ENCODE results near the gene RAMP3.
"Not testable (repeated sequence)": the region's sequence is repeated elsewhere in the genome, so short reads cannot be mapped to it uniquely, and the experiment has no call there.

Gene RAMP3

DNA sequence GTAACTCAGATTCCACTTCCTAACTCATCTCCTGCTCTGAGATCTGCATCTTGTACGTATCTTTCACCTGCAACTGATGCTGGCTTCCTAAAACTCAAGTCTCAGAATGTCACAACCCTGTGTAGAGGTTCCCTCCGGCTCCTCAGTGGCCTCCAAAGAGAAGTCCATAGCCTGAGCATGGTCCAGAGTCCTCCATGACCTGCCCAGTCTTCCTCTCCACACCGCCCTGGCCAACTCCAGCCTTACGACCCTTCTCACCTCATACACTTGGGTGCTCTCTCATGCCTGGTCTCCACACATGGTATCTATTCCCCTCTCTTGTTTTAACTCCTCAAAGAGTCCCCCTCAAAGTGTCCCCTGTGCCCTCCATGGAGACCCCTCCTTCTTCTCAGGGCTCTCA lies 41.9 kb downstream of the RAMP3 start:
- no peak for DNase-seq

GRCh38 chr7:45202625-45203024 lies 45.0 kb downstream of the RAMP3 start:
- DNase-seq = no peak

- no peak for DNase-seq
Measured at GRCh38 chr7:45203036-45203435, 45.4 kb downstream of the RAMP3 start.

- DNase-seq = no peak
Measured at GRCh38 chr7:45203459-45203858, 45.9 kb downstream of the RAMP3 start.

GRCh38 chr7:45203936-45204445 lies 46.4 kb downstream of the RAMP3 start:
- DNase-seq = no peak

- not testable (repeated sequence) for DNase-seq
Measured at GRCh38 chr7:45206266-45206665, 48.7 kb downstream of the RAMP3 start.

DNA sequence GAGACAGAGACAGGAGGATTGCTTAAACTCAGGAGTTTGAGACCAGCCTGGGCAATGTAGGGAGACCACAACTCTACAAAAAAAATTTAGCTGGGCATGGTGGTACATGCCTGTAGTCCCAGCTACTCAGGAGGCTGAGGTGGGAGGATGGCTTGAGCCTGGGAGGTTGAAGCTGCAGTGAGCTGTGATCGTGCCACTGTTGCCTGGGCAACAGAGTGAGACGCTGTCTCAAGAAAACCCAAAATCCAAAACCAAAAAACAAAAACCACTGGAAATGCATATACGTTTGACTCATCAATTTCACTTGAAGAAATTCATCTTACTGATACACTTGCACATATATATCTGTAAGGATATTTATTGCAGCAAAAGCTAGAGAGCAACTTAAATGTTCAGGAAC lies 52.3 kb downstream of the RAMP3 start:
- DNase-seq = not testable (repeated sequence)

- no peak for DNase-seq
Measured at GRCh38 chr7:45211066-45211465, 53.5 kb downstream of the RAMP3 start.

- no peak for DNase-seq
Measured at GRCh38 chr7:45211958-45212357, 54.4 kb downstream of the RAMP3 start.

- no peak for DNase-seq
Measured at GRCh38 chr7:45212606-45213005, 55.0 kb downstream of the RAMP3 start.

DNA sequence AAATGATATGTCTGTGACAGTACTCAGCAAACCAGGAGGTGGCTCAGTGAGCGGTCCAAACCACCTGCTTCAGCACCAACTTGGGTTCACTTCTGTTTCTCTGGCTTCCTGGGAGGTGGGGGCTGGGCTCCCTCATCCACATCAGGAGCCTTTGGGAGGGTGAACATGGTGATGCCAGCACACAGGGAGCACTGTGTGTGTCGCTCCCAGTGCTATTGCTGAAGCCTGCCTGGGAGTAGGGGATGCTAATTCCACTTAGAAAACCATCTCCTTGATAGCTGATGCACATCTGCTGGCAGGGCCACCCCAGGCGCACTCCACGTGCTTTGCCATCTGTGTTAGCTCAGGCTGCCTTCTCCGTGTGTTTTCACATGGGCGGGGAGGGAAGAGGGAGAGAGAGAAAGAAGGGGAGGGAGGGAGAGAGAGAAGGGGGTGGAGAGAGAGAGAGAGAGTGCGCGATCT lies 58.0 kb downstream of the RAMP3 start:
- DNase-seq = no peak

DNA sequence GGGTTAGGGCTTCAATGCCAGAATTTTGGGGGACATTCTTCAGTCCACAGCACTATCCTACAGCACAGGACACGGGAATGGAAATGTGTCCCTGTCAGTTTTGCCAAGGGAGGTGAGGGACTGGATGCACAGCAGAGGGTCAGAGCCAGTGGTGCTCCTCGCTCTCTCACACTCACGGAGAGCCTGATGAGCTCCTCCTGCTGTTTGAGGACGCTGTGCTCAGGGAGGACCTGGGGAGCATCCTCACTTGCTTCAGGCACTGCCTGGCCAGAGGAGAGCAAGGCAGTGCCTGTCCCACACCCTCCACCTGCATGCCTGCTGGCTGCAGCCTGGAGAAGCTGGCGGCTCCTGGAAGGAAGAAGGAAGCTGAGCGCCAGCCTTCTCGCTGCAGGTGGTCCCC lies 58.6 kb downstream of the RAMP3 start:
- no peak for DNase-seq

DNA sequence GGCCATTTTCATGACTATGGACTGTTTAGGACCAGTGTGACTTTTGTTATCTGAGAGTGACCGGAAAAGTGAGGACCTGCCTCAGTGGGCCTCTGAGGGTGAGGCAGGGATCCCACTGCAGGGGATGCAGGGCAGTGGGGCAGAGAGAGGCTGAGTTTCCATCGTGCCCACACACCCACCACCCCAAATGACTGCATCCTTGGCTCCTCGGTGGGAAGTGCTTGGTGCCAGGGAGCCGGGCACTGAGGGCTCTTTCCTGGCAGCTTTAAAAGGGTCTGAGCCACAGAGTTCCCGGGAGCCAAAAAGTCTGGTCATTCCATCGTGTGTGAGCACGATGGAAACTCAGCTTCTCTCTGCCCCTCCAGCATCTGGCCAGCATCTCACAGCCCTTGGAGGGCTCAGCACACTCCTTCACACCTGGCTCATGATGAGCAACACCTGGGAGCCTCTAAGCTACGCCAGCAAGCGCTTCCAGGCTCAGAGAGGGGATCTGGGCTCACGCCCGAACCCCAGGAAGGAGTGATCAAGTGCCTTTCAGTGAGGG lies 59.1 kb downstream of the RAMP3 start:
- DNase-seq = no peak

DNA sequence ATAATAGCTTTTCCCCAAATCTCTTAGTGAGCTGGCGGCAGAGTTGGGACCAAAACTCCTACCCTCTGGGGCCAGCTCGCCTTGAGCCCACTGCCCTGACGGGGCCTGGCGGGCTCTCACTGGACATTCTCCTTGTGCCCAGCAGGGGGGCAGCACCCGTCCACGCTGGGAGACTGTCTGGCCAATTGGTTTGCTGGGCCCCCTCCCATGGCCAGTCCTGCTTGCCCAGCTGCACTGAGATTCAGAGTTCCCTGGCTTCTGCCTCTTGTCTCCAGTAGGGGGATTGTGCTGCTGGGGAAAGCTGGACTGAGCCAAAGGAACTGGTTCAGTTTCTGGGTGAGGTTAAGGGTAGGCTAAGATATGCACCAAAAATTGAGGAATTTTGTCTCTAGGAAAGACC lies 59.8 kb downstream of the RAMP3 start:
- DNase-seq = no peak

DNA sequence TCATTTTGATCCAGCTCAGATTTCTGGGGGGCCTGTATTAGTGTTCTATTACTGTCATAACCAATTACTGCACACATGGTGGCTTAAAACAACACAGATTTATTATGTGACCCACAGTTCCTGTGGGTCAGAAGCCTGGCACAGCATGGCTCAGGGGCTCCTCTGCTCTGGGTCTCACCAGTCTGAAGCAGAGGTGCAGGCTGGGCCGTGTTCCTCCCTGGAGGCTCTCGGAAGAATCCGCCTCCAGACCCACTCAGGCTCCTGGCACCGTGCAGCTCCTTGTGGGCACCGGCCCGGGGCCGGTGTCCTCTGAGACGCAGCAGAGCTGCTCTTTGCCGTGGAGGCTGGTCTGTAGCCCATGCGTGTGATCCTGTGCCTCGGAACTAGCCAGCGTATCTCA lies 61.5 kb downstream of the RAMP3 start:
- no peak for DNase-seq

- no peak for DNase-seq
Measured at GRCh38 chr7:45219801-45220435, 62.3 kb downstream of the RAMP3 start.

- DNase-seq = no peak
Measured at GRCh38 chr7:45220846-45221618, 63.4 kb downstream of the RAMP3 start.

GRCh38 chr7:45221896-45222604 lies 64.5 kb downstream of the RAMP3 start:
- no peak for DNase-seq

GRCh38 chr7:45223078-45223477 lies 65.5 kb downstream of the RAMP3 start:
- DNase-seq = no peak

DNA sequence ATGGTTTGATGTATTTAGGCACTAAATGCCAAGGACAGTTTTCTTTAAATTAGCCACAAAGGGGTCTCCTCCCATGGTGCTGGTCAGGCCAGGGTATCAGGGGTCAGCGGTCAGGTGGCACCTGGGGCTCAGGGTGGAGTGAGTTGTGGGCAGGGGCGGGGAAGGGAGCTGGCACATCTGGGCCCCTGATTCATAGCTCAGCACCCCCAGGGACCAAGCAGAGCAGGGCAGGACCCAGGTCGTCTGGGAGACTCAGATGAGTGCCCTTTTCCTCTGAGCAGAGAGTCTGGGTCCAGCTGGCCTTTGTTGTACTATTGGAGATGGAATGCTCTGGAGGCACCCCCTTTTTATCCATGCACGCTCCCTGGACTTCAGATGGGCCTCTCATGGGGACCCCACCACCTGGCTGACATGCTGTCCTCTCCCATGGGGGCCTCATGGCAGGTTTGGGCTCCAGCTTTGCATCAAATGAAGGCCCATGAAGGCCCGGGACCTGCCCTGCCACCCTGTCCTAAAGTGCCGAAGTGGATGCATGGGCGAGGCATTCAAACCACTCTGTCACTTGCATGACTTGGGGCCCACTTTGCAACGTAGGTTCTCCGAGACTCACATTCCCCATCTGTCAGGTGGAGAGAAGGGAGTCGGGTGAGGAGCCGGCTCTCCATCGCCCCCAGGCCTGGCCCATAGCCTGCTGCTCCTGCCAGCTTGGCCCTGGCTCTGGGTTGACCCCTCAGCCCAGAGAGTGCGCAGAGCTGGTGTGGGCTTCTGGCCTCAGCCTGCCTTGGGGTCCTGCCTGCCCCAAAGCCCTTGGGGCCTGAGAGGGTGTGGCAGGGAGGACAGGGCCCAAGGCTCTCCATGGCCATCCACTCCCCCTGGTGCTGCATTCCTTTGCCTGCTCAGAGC lies 66.4 kb downstream of the RAMP3 start:
- DNase-seq = no peak

GRCh38 chr7:45224832-45225231 lies 67.2 kb downstream of the RAMP3 start:
- no peak for DNase-seq

- no peak for DNase-seq
Measured at GRCh38 chr7:45225311-45225947, 67.8 kb downstream of the RAMP3 start.

Measured in stimulated activated CD4-positive, alpha-beta T cell treated with anti-CD3 and anti-CD28 coated beads, Interleukin-2, amount 100 ng/mL, for 48 hours (primary cell).